Lower leg skin (tissue), 4 donors: ENCODE results near the gene MAIP1. TPM values are rescaled to one million over a fixed set of nuclear protein-coding genes. Genes with fewer than 3 reads are reported as not detected.

Source experiments
- DNase-seq, 2 donors: peaks; one replicate each; pipeline ENCODE4 v3.0.0-alpha.2; 2019; ENCODE audit warnings: low spot score in 2 of 2
- H3K4me3 ChIP-seq: fragments of 200-600 bp; sonication (generic); 2 replicates; pipeline ENCODE4 v1.5.1; 2017; ENCODE audit warnings: mild to moderate bottlenecking, low read depth; ENCODE audit not compliant: poor library complexity, severe bottlenecking
- POLR2A ChIP-seq, 2 donors: fragments of 450-650 bp; IDR thresholded peaks; one replicate each; pipeline ENCODE4 v1.6.1; 2016 to 2017; ENCODE audit warnings: antibody characterized with exemption in 2 of 2, mild to moderate bottlenecking in 1 of 2, moderate library complexity in 1 of 2
- WGBS, 2 donors: methylation state at CpG; one replicate each; pipeline ENCODE4 v1.1.5; 2018; 5-methylcytosine and 5-hydroxymethylcytosine counted together
- intact Hi-C: fragments of 100-400 bp; cut with DNase I; formaldehyde crosslinking; loops from one replicate; pipeline ENCODE4 v1.15.0; 2023; ENCODE audit warnings: low total_unique reads
- total RNA-seq, 4 donors: library from RNA; depleted of rRNA; stranded (reverse); fragments of >200 nt; gene quantifications; one replicate each; pipeline ENCODE4 v1.1.0, GENCODE V29; 2016
- TF ChIP-seq, protein P1 (sequence below), 3 donors: fragments of 450-650 bp; IDR thresholded peaks; one replicate each; pipeline ENCODE4 v1.5.1; 2016; ENCODE audit warnings: antibody characterized with exemption in 3 of 3, mild to moderate bottlenecking in 3 of 3, moderate library complexity in 2 of 3

The MAIP1 gene
- total RNA-seq, 4 donors from 2014 or later: 20.9 to 23.7 (median 22.3) TPM

DNA sequence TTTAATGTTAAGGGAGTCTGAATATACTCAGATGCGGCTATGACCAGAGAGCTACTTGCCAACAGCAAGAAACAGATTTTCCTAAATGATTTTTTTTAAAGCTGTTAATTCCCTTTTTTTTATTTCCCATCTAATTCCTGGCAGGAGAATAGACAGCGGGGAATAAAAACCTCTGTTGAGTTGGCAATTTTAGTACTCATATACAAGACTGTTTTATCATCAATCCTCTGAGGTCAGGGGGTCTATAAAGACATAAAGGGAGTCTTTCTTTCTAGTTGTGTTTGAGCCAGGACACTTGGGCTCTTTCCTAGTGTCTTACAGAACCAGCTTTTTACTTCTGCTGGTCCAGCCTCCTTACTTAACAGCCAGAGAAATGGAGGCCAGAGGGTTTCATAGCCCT lies 29.4 kb downstream of the MAIP1 start:
- no peak overlapping the region for H3K4me3 ChIP-seq
- TF ChIP-seq, protein P1, sequence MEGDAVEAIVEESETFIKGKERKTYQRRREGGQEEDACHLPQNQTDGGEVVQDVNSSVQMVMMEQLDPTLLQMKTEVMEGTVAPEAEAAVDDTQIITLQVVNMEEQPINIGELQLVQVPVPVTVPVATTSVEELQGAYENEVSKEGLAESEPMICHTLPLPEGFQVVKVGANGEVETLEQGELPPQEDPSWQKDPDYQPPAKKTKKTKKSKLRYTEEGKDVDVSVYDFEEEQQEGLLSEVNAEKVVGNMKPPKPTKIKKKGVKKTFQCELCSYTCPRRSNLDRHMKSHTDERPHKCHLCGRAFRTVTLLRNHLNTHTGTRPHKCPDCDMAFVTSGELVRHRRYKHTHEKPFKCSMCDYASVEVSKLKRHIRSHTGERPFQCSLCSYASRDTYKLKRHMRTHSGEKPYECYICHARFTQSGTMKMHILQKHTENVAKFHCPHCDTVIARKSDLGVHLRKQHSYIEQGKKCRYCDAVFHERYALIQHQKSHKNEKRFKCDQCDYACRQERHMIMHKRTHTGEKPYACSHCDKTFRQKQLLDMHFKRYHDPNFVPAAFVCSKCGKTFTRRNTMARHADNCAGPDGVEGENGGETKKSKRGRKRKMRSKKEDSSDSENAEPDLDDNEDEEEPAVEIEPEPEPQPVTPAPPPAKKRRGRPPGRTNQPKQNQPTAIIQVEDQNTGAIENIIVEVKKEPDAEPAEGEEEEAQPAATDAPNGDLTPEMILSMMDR (IDR thresholded peaks at IDR 0.05): no peak
- no peak for TF ChIP-seq POLR2A (IDR thresholded peaks at IDR 0.05)
- intact Hi-C loops: loop anchor here (5.0 kb wide), 1 partner anchor 498 kb away; no protein-coding TSS in a partner anchor
- no peak for DNase-seq
- 67 to 71% methylated on average over 2 of the region's 2 CpGs for WGBS, 2 donors

DNA sequence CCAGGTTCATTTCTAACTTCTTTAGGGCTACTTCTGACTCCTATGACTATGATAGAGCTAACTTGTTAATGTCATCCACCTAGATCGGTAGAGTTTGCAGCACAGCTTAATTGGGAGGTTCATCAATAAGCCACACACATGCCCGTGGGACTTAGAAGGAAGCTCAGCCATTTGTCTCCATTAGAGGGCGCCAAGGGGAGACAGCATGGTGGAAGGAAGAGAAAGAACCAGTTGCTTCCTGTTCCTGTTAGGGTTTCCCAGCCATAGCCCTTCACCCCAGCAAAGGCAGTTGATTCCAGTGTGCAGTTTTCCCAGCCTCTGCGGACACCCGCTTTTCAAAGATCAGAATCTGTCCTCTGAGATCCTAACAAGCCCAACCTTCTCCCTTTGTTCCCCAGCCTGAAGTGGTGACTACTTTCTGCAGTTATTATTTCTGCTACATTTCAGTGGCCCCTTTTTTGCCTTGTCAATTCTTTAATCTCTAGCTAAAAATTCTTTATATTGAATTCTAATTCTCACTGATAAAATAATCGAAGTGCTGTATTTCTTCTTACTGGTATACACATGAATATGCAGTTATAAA lies 30.3 kb downstream of the MAIP1 start:
- H3K4me3 ChIP-seq: no peak overlapping the region
- TF ChIP-seq POLR2A (IDR thresholded peaks at IDR 0.05): no peak
- TF ChIP-seq, protein P1 (IDR thresholded peaks at IDR 0.05): no peak
- DNase-seq: peak in 1 of 2 donors; percentile 46
- WGBS, 2 donors: 61 to 67% methylated on average over 6 of the region's 6 CpGs
- intact Hi-C loops: no loop called here

GRCh38 chr2:199987586-199987985 lies 32.2 kb downstream of the MAIP1 start:
- TF ChIP-seq, protein P1 (IDR thresholded peaks at IDR 0.05): no peak
- no peak for TF ChIP-seq POLR2A (IDR thresholded peaks at IDR 0.05)
- intact Hi-C loops: no loop called here
- H3K4me3 ChIP-seq: no peak overlapping the region
- DNase-seq: no peak
- WGBS, 2 donors: 83 to 85% methylated on average over 2 of the region's 2 CpGs

GRCh38 chr2:199988151-199988550 lies 32.8 kb downstream of the MAIP1 start:
- WGBS, 2 donors: 33 to 39% methylated on average over 7 of the region's 7 CpGs
- TF ChIP-seq, protein P1 (IDR thresholded peaks at IDR 0.05): no peak
- no peak for TF ChIP-seq POLR2A (IDR thresholded peaks at IDR 0.05)
- DNase-seq: no peak
- H3K4me3 ChIP-seq: no peak overlapping the region
- intact Hi-C loops: no loop called here

DNA sequence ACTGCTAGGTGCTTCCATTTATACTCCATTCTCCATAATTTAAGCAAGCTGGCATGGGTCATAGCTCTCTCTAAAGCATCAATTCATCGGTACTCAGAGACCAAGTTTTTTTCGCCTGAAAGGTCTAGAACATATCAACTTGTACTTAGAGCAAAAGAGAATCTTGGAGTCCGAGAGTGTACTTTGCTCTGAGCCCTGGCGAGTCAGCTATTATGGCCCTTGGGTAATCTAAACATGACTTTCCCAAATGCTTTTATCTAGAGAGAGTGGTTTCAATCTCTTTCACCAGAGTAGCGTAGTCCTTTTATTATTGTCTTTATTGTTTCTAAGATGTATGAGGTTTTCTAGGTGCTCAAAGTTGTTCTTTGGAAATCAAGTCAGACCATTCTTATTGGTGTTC lies 34.4 kb downstream of the MAIP1 start:
- intact Hi-C loops: no loop called here
- 93 to 98% methylated on average over 5 of the region's 5 CpGs for WGBS, 2 donors
- H3K4me3 ChIP-seq: no peak overlapping the region
- DNase-seq: no peak
- TF ChIP-seq POLR2A (IDR thresholded peaks at IDR 0.05): no peak

DNA sequence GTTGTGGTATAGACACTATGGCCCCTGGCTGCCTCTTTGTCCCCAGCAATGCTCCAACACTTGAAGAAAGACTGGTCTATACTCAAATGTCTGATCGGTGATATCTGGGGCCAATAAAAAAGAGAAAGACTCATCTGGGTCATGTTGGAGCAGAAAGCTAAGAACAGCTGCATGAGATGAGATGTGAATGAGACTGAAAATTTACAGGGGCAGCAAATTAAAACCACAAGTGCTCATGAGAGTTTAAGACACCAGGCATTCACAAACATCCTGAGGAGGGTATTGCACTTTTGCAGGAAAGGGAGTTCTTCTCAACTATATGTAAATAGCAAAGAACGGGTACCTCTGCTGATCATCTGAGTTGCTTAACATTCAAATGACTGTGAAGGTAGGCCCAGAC lies 36.3 kb downstream of the MAIP1 start:
- TF ChIP-seq POLR2A (IDR thresholded peaks at IDR 0.05): no peak
- TF ChIP-seq, protein P1 (IDR thresholded peaks at IDR 0.05): no peak
- no peak for DNase-seq
- 89 to 93% methylated on average over 2 of the region's 2 CpGs for WGBS, 2 donors
- intact Hi-C loops: no loop called here
- no peak overlapping the region for H3K4me3 ChIP-seq
